HepG2 (cell line): ENCODE measurements around the gene HMCN2.

Experiments used
- ATF1 ChIP-seq: IDR thresholded peaks from 2 replicates; pipeline ENCODE4 v1.6.1; 2016; ENCODE audit warnings: mild to moderate bottlenecking, control low read depth
- MAFK ChIP-seq, 2 experiments: IDR thresholded peaks in 1 of 2; conservative IDR thresholded peaks in 1 of 2; 2 replicates each; pipeline ENCODE4 v1.6.1; 2011; ENCODE audit warnings: improper control_type of control experiment in 2 of 2, low read length in 2 of 2
- MTF2 ChIP-seq: sonication (generic); formaldehyde crosslinking; IDR thresholded peaks from 2 replicates; pipeline ENCODE4 v1.5.0; 2020; ENCODE audit warnings: missing genetic modification reagents, borderline replicate concordance
- MZF1 ChIP-seq: sonication (generic); formaldehyde crosslinking; IDR thresholded peaks from 2 replicates; pipeline ENCODE4 v1.8.1; 2023; ENCODE audit warnings: mild to moderate bottlenecking, missing genetic modification reagents, borderline replicate concordance
- NFYC ChIP-seq: IDR thresholded peaks from 2 replicates; pipeline ENCODE4 v1.6.1; 2016; ENCODE audit warnings: missing genetic modification reagents, missing compliant biosample characterization
- POLR2AphosphoS5 ChIP-seq: IDR thresholded peaks from 2 replicates; pipeline ENCODE4 v1.6.1; 2012; ENCODE audit warnings: low read depth, low read length
- SP1 ChIP-seq, 2 experiments: fragments of 450-650 bp in 1 of 2; sonication (generic) in 1 of 2; formaldehyde crosslinking in 1 of 2; IDR thresholded peaks; 2 replicates each; pipeline versions ENCODE4 v1.4.0 to v1.6.1; 2016 to 2020; ENCODE audit warnings: missing genetic modification reagents in 1 of 2
- TF ChIP-seq, protein P1 (sequence below): IDR thresholded peaks from 2 replicates; pipeline ENCODE4 v1.6.1; 2016
- TF ChIP-seq, protein P2 (sequence below), 2 experiments: sonication (generic) in 1 of 2; formaldehyde crosslinking in 1 of 2; IDR thresholded peaks; 2 replicates each; pipeline versions ENCODE4 v1.4.0 to v1.6.1; 2018 to 2020; ENCODE audit warnings: missing genetic modification reagents in 2 of 2, borderline replicate concordance in 1 of 2, low read depth in 1 of 2, mild to moderate bottlenecking in 1 of 2, missing biosample characterization in 1 of 2
- TF ChIP-seq, protein P3 (sequence below): sonication (generic); formaldehyde crosslinking; IDR thresholded peaks from 2 replicates; pipeline ENCODE4 v1.5.0; 2020; ENCODE audit warnings: mild to moderate bottlenecking, missing genetic modification reagents, moderate library complexity

- TF ChIP-seq, protein P1, sequence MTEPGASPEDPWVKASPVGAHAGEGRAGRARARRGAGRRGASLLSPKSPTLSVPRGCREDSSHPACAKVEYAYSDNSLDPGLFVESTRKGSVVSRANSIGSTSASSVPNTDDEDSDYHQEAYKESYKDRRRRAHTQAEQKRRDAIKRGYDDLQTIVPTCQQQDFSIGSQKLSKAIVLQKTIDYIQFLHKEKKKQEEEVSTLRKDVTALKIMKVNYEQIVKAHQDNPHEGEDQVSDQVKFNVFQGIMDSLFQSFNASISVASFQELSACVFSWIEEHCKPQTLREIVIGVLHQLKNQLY (CRISPR knock-in tag) = no peak
- TF ChIP-seq MAFK (conservative IDR thresholded peaks at IDR 0.05 in 1 of 2, IDR thresholded peaks at IDR 0.05 in 1 of 2; ENCODE audit: low read length in 2 of 2) (no peak), MZF1 (CRISPR knock-in tag) (no peak), NFYC (no peak), SP1 (IDR thresholded peaks at IDR 0.05) (no peak), SP1 (CRISPR knock-in tag; IDR thresholded peaks at IDR 0.05) (no peak), ATF1 (CRISPR knock-in tag) (no peak), POLR2AphosphoS5 (no peak), MTF2 (no peak)
- TF ChIP-seq, protein P2, sequence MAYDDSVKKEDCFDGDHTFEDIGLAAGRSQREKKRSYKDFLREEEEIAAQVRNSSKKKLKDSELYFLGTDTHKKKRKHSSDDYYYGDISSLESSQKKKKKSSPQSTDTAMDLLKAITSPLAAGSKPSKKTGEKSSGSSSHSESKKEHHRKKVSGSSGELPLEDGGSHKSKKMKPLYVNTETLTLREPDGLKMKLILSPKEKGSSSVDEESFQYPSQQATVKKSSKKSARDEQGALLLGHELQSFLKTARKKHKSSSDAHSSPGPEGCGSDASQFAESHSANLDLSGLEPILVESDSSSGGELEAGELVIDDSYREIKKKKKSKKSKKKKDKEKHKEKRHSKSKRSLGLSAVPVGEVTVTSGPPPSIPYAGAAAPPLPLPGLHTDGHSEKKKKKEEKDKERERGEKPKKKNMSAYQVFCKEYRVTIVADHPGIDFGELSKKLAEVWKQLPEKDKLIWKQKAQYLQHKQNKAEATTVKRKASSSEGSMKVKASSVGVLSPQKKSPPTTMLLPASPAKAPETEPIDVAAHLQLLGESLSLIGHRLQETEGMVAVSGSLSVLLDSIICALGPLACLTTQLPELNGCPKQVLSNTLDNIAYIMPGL (CRISPR knock-in tag; IDR thresholded peaks at IDR 0.05; ENCODE audit: borderline replicate concordance in 1 of 2, low read depth in 1 of 2) = no peak
- TF ChIP-seq, protein P3, sequence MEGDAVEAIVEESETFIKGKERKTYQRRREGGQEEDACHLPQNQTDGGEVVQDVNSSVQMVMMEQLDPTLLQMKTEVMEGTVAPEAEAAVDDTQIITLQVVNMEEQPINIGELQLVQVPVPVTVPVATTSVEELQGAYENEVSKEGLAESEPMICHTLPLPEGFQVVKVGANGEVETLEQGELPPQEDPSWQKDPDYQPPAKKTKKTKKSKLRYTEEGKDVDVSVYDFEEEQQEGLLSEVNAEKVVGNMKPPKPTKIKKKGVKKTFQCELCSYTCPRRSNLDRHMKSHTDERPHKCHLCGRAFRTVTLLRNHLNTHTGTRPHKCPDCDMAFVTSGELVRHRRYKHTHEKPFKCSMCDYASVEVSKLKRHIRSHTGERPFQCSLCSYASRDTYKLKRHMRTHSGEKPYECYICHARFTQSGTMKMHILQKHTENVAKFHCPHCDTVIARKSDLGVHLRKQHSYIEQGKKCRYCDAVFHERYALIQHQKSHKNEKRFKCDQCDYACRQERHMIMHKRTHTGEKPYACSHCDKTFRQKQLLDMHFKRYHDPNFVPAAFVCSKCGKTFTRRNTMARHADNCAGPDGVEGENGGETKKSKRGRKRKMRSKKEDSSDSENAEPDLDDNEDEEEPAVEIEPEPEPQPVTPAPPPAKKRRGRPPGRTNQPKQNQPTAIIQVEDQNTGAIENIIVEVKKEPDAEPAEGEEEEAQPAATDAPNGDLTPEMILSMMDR = no peak
Measured at GRCh38 chr9:130241198-130241535, 24.4 kb upstream of the HMCN2 start.
